DMS 273 (cell line): ENCODE data around the gene ENPP1.

ENCODE experiments used
- DNase-seq: peaks from one replicate; lab custom pipeline; 2025; ENCODE audit not compliant: unreplicated experiment; lab: John Stamatoyannopoulos, UW

ENPP1 gene

GRCh38 chr6:131807644-131808459 lies at the start of gene ENPP1:
Gene ENPP1, plus strand, starts transcription at chr6:131808020. Its CDS starts 16 bp downstream, at chr6:131808036.
- peak; percentile 82 for DNase-seq

- no peak for DNase-seq
These were observed 48.9 kb upstream of the ENPP1 start for GRCh38 chr6:131758920-131759319.

- no peak for DNase-seq
These were observed 46.6 kb upstream of the ENPP1 start for GRCh38 chr6:131761060-131761761.

GRCh38 chr6:131761762-131762067 lies 46.1 kb upstream of the ENPP1 start:
- no peak for DNase-seq

GRCh38 chr6:131762984-131763383 lies 44.8 kb upstream of the ENPP1 start:
- no peak for DNase-seq

- no peak for DNase-seq
These were observed 44.1 kb upstream of the ENPP1 start for GRCh38 chr6:131763749-131764148.

GRCh38 chr6:131764350-131764749 lies 43.5 kb upstream of the ENPP1 start:
- DNase-seq, result no peak

GRCh38 chr6:131765081-131765803 lies 42.6 kb upstream of the ENPP1 start:
- DNase-seq, result no peak

- no peak for DNase-seq
These were observed 42.0 kb upstream of the ENPP1 start for GRCh38 chr6:131765804-131766135.

- DNase-seq, result no peak
These were observed 41.2 kb upstream of the ENPP1 start for GRCh38 chr6:131766631-131767030.

- DNase-seq, result no peak
These were observed 38.9 kb upstream of the ENPP1 start for GRCh38 chr6:131768964-131769363.

- DNase-seq, result no peak
These were observed 38.3 kb upstream of the ENPP1 start for GRCh38 chr6:131769385-131770141.

GRCh38 chr6:131770776-131771175 lies 37.0 kb upstream of the ENPP1 start:
- no peak for DNase-seq

- DNase-seq, result no peak
These were observed 34.4 kb upstream of the ENPP1 start for GRCh38 chr6:131773284-131773950.

- no peak for DNase-seq
These were observed 31.9 kb upstream of the ENPP1 start for GRCh38 chr6:131775886-131776285.

GRCh38 chr6:131776985-131777384 lies 30.8 kb upstream of the ENPP1 start:
- DNase-seq, result no peak

- no peak for DNase-seq
These were observed 29.7 kb upstream of the ENPP1 start for GRCh38 chr6:131778169-131778568.

- no peak for DNase-seq
These were observed 28.5 kb upstream of the ENPP1 start for GRCh38 chr6:131779304-131779703.

GRCh38 chr6:131780600-131780999 lies 27.2 kb upstream of the ENPP1 start:
- no peak for DNase-seq

- no peak for DNase-seq
These were observed 26.1 kb upstream of the ENPP1 start for GRCh38 chr6:131781687-131782086.

GRCh38 chr6:131782764-131783163 lies 25.1 kb upstream of the ENPP1 start:
- peak; percentile 67 for DNase-seq
